GM21360 (cell line): ENCODE data around the gene NMNAT3.

ENCODE experiments used
- ATAC-seq: cut with Tn5 transposase; IDR thresholded peaks from one replicate; pipeline ENCODE4 v1.9.1; 2021; ENCODE audit warnings: mild to moderate bottlenecking, moderate library complexity; ENCODE audit not compliant: unreplicated experiment

Gene NMNAT3

DNA sequence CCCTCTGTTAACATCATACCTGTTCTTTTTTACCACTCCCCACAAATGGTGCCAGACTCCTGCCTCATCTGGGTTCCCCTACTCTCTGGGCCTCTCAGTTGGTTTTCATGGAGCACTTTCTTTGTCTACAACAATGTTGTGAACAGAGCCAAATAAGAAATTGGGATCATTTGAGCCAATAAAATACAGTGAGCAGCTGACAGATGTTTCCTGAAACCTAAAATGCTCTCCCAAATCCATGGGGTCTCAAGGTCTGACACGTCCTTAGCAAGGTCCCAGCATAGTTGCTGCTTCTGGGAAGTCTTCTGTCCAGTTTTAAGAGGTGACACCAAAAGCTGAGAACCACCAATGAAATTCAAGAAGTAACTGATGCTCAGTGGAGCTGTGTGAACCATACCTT, 1.7 kb downstream of the NMNAT3 start:
- ATAC-seq = no peak

- ATAC-seq = no peak
Measured at GRCh38 chr3:139675327-139675726, 2.4 kb downstream of the NMNAT3 start.

- no peak for ATAC-seq
Measured at GRCh38 chr3:139674571-139675260, 3.1 kb downstream of the NMNAT3 start.

DNA sequence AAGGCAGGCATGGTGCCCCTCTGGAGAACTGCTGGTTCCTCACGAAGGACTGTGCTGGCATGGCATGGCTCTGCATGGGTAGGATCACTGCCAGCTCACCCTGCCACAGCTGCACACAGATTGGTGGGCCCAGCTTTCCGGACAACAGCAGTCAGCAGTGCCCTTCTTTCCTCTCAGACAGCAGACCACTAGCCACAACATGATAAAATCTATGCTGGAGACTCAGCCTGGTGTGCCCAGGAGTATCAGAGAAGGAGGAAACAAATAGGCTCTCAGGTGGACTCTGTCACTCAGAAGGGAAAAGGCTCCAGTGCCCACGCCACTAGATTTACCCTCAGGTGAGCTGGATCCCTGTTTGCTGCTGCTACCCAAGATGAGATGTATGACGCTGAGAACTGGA, 4.9 kb downstream of the NMNAT3 start:
- no peak for ATAC-seq

- ATAC-seq = no peak
Measured at GRCh38 chr3:139671863-139672646, 5.7 kb downstream of the NMNAT3 start.

DNA sequence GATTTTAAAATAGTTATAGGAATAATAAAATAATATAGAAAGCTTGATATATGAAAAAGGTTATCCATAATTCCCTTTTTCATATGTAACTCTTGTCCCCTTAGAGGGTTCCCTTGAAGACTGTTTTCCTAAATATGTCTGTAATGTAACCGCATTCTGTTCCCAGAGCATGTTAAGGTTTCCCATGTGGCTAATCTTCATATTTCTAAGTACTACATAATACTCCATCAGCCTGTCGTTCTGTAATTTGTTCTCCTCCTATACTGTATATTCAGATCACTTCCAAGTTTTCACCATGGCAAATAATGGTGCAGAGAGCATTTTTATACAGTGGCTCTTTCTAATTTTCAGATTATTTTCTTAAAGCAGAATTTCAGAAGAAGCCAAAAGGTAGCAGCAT, 6.7 kb downstream of the NMNAT3 start:
- ATAC-seq = no peak

- no peak for ATAC-seq
Measured at GRCh38 chr3:139670196-139670595, 7.6 kb downstream of the NMNAT3 start.

GRCh38 chr3:139668332-139668731, 9.4 kb downstream of the NMNAT3 start:
- ATAC-seq = no peak

DNA sequence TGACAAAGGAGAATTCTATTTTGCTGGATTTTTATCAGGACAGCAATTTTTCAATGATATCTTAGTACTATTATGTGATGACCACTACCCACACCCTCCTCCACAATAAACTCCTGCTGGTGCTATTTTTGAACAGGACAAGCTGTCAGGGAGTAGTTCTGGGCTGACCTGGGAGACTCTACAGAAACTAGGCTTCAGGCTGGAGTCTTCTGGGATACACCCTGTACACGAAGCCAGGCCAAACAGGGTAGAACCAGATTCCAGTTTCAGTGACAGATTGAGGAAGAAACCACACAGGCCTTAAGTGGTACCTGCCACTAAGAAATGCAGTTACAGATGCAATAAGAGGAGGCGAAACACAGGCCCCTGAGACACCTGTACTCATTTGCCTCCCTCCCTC, 12.8 kb downstream of the NMNAT3 start:
- ATAC-seq = no peak

- ATAC-seq = no peak
Measured at GRCh38 chr3:139660269-139660668, 17.5 kb downstream of the NMNAT3 start.

DNA sequence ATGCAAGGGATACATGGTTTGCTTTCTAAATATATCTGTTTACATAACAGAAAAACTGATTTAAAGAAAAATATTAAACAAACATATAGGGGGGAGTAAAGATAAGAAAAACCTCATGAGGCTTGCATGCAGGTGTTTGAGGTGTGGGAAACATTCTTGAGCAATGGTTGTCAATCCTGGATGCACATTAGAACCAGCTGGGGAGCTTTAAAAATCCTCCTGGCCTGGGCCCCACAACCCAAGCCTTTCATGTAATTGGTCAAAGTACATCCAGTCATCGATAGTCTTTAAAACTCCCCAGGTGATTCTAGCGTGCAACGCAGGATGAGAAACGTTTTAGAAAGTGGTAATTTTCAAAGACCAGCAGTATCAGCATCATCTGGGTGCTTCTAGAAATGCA, 18.3 kb downstream of the NMNAT3 start:
- ATAC-seq = no peak

DNA sequence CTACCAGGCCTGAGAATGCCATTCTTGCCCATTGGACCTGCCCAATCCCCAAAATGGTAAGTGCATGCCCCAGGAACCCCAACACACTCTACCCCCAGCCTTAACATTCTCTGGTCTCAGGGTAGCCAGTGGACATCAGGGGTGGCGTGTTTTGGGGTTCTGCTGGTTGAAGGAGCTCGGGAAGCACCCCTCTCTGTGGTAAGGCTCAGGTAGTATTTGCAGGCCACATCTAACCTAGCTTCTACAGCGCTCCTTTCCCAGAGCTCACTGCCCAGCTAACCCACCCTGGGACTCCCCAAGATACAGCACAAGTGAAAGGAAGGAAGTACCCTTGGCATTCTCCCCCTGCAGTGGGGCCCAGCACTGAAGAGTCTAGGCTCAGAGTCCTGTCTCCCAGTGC, 19.8 kb downstream of the NMNAT3 start:
- no peak for ATAC-seq

GRCh38 chr3:139657434-139657833, 20.3 kb downstream of the NMNAT3 start:
- ATAC-seq = no peak

DNA sequence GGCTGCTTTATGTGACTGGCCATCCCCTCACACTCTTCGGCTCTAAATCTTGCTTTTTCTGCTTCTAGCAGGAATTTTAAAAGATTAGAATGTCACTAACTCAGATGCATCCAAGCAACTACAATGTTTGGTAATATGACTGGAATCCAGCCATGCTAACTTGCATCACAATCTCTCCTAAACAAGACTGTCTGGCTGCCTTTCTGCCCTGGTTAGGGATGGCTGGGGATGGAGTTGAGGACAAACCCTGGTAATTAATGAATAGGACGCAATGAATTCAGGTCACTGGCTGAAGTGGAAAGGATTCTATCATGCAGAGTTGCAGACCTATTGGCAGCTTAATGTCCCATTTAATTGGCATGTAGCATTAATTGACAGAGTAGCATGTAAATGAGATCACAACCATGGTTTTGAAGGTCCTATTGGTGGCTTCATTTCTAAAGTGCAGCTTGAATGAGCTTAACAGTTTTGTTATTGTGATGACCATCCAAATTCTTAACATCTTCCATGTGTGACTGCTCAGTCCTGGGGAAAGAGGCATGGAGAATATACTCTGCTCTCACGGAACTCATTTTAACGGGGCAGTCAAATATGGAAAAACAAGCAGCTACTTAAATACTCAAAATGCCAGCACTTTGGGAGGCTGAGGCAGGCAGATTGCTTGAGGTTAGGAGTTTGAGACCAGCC, 21.7 kb downstream of the NMNAT3 start:
- ATAC-seq = no peak

DNA sequence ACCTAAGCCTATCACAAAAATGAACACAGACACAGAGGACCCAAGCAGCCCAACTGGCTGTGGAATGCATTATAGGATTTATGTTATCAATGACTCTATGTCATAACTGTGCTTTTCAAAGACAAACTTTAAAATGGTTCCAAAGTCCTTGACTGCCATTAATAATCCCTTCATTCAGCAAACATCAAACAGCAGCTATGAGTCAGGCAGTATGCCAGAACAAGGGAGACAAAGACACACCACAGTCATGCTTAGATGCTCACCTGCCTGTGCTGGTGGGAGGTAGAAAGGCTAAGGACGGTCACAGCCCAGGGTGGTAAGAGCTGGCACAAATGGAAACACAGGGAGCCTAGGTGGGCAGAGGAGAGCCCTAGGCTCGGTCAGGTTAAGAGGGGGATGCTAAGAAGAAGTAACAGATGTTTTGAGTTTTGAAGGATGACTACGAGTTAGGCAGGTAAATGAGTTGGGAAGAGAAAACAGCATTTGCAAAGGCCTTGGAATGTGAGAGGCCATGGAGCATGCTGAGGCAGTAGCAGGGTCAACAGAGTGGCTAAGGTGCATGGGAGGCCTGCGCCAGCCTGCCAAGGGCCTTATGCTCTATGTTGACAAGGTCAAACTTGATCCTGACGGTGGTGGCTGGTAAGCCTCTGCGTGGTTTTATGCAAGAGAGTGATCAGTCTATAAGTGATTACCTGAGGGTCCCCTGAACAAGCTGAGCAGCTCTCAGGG, 23.0 kb downstream of the NMNAT3 start:
- ATAC-seq = no peak

DNA sequence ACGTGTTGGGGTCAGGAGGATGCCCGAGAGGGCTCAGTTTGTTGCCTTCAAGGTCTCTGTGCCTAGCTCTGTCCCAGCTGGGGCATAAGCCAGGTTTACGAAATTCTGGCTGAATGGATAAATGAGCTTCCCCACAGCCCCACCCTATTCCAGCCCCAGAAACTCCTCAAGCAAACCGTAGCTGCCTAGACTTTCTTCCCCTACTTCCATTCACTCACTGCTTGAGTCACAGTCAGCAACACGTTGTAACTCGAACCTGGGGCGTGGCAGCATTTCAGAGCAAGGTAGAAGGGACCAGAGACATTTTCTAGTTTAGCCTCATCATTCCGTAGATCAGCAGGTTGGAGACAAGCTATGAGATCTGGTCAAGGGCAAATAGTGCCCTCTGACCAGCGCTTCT, 24.2 kb downstream of the NMNAT3 start:
- no peak for ATAC-seq

DNA sequence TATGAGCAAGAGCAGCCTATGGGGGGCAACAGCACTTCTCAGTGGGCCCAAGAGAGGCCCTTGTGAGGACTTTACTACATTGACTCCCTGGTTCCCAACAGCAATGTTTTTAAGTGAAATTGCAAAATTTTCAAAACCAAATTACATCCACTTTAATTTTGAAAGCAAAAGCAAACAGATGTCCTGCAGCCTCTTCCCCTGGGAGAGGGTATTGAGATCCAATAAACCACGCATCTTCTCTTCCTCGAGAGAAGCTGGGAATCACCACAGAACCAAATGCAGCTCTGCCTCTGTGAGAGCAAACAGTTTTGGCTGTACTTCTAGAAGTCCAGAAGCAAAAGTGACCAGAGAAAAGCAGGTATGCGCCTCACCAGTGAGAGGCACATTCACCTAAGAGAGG, 25.2 kb downstream of the NMNAT3 start:
- ATAC-seq = no peak

- no peak for ATAC-seq
Measured at GRCh38 chr3:139647866-139648435, 29.8 kb downstream of the NMNAT3 start.

DNA sequence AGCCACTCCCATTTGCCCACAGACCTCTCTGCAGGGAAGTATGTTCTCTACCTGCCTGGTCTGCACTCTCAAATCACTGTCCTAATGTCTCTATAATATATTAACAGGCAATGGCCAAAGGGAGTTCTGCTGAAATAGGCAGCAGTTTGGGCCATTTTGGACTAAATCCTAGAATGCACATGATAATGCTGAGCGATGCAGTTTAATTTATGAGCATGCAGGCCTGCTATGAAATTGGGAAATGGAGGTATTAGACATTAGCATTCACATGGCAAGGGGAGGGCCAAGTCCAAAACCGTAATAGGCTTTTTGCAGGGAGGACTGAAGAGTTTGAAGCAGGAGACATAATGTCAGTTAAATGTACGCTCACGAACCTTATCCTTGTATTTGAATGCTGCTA, 31.3 kb downstream of the NMNAT3 start:
- no peak for ATAC-seq

GRCh38 chr3:139642996-139643395, 34.8 kb downstream of the NMNAT3 start:
- ATAC-seq = no peak

- no peak for ATAC-seq
Measured at GRCh38 chr3:139640456-139640855, 37.3 kb downstream of the NMNAT3 start.
